IPS-18a (cell line): Measurements from ENCODE around the gene SYT14.
"Not testable (repeated sequence)": the region's sequence is repeated elsewhere in the genome, so short reads cannot be mapped to it uniquely, and the experiment has no call there.

Experiments
- H3K27ac ChIP-seq: one replicate; pipeline ENCODE4 v1.5.1; 2013; ENCODE audit warnings: low read length
- H3K27me3 ChIP-seq: one replicate; pipeline ENCODE4 v1.6.1; 2013; ENCODE audit warnings: mild to moderate bottlenecking, low read length; ENCODE audit not compliant: control insufficient read depth, insufficient read depth
- H3K36me3 ChIP-seq: one replicate; pipeline ENCODE4 v1.6.1; 2013; ENCODE audit warnings: low read depth, low read length; ENCODE audit not compliant: control insufficient read depth
- H3K4me1 ChIP-seq: one replicate; pipeline ENCODE4 v1.6.1; 2013; ENCODE audit warnings: low read depth, low read length; ENCODE audit not compliant: control insufficient read depth
- H3K4me3 ChIP-seq: one replicate; pipeline ENCODE4 v1.5.1; 2013; ENCODE audit warnings: low read length
- H3K9ac ChIP-seq: one replicate; pipeline ENCODE4 v1.6.1; 2013; ENCODE audit warnings: mild to moderate bottlenecking, low read length, moderate library complexity
- H3K9me3 ChIP-seq: one replicate; pipeline ENCODE4 v1.6.1; 2013; ENCODE audit warnings: low read depth, low read length; ENCODE audit not compliant: control insufficient read depth

The SYT14 gene

GRCh38 chr1:209948155-209948554 is 10.1 kb downstream of the SYT14 start:
- Histone ChIP-seq H3K4me1 (no peaks in the 10 kb centered on the region), H3K4me3 (no peak overlapping the region), H3K9ac (no peak overlapping the region), H3K27ac (no peak overlapping the region), H3K36me3 (no peaks in the 10 kb centered on the region), H3K27me3 (no peaks in the 10 kb centered on the region), H3K9me3 (no peaks in the 10 kb centered on the region)

GRCh38 chr1:209956116-209956515 is 18.1 kb downstream of the SYT14 start:
- Histone ChIP-seq H3K9me3 (no peaks in the 10 kb centered on the region), H3K27me3 (no peaks in the 10 kb centered on the region), H3K27ac (no peak overlapping the region), H3K36me3 (no peaks in the 10 kb centered on the region), H3K4me1 (no peaks in the 10 kb centered on the region), H3K4me3 (no peak overlapping the region), H3K9ac (no peak overlapping the region)

GRCh38 chr1:209959623-209960022 is 21.6 kb downstream of the SYT14 start:
- Histone ChIP-seq H3K9ac (no peak overlapping the region), H3K27ac (no peak overlapping the region), H3K36me3 (no peaks in the 10 kb centered on the region), H3K9me3 (no peaks in the 10 kb centered on the region), H3K4me3 (no peak overlapping the region), H3K4me1 (no peaks in the 10 kb centered on the region), H3K27me3 (no peaks in the 10 kb centered on the region)

GRCh38 chr1:209960926-209961325 is 22.9 kb downstream of the SYT14 start:
- H3K9ac ChIP-seq = no peak overlapping the region
- no peak overlapping the region for H3K4me3 ChIP-seq
- H3K9me3 ChIP-seq = no peaks in the 10 kb centered on the region
- no peaks in the 10 kb centered on the region for H3K4me1 ChIP-seq
- H3K27ac ChIP-seq = no peak overlapping the region
- no peaks in the 10 kb centered on the region for H3K27me3 ChIP-seq
- no peaks in the 10 kb centered on the region for H3K36me3 ChIP-seq

GRCh38 chr1:209962388-209962787 is 24.4 kb downstream of the SYT14 start:
- no peaks in the 10 kb centered on the region for H3K4me1 ChIP-seq
- H3K9ac ChIP-seq = no peak overlapping the region
- no peak overlapping the region for H3K27ac ChIP-seq
- no peaks in the 10 kb centered on the region for H3K36me3 ChIP-seq
- H3K27me3 ChIP-seq = no peaks in the 10 kb centered on the region
- no peaks in the 10 kb centered on the region for H3K9me3 ChIP-seq
- no peak overlapping the region for H3K4me3 ChIP-seq

GRCh38 chr1:209962856-209963255 is 24.8 kb downstream of the SYT14 start:
- no peak overlapping the region for H3K9ac ChIP-seq
- H3K4me3 ChIP-seq = no peak overlapping the region
- H3K4me1 ChIP-seq = no peaks in the 10 kb centered on the region
- no peak overlapping the region for H3K27ac ChIP-seq
- H3K9me3 ChIP-seq = no peaks in the 10 kb centered on the region
- no peaks in the 10 kb centered on the region for H3K27me3 ChIP-seq
- no peaks in the 10 kb centered on the region for H3K36me3 ChIP-seq

GRCh38 chr1:209965996-209966395 is 28.0 kb downstream of the SYT14 start:
- no peak overlapping the region for H3K27ac ChIP-seq
- no peak overlapping the region for H3K4me3 ChIP-seq
- H3K4me1 ChIP-seq = no peaks in the 10 kb centered on the region
- no peaks in the 10 kb centered on the region for H3K9me3 ChIP-seq
- no peaks in the 10 kb centered on the region for H3K27me3 ChIP-seq
- no peaks in the 10 kb centered on the region for H3K36me3 ChIP-seq
- H3K9ac ChIP-seq = no peak overlapping the region

- H3K4me1 ChIP-seq, H3K27ac ChIP-seq, H3K36me3 ChIP-seq, H3K9me3 ChIP-seq, H3K9ac ChIP-seq, H3K27me3 ChIP-seq, H3K4me3 ChIP-seq: not testable (repeated sequence)
Observed at GRCh38 chr1:209978721-209979120, 40.7 kb downstream of the SYT14 start.

GRCh38 chr1:209983953-209984352 is 45.9 kb downstream of the SYT14 start:
- Histone ChIP-seq H3K4me1 (peaks cover 10% of the 10 kb centered on the region), H3K9me3 (no peaks in the 10 kb centered on the region), H3K9ac (no peak overlapping the region), H3K36me3 (no peaks in the 10 kb centered on the region), H3K4me3 (no peak overlapping the region), H3K27me3 (no peaks in the 10 kb centered on the region), H3K27ac (no peak overlapping the region)

- Histone ChIP-seq H3K27me3 (no peaks in the 10 kb centered on the region), H3K4me3 (no peak overlapping the region), H3K36me3 (no peaks in the 10 kb centered on the region), H3K9me3 (no peaks in the 10 kb centered on the region), H3K27ac (no peak overlapping the region), H3K4me1 (peaks cover 10% of the 10 kb centered on the region), H3K9ac (no peak overlapping the region)
Observed at GRCh38 chr1:209985002-209985401, 47.0 kb downstream of the SYT14 start.

GRCh38 chr1:209988706-209989105 is 50.7 kb downstream of the SYT14 start:
- no peaks in the 10 kb centered on the region for H3K27me3 ChIP-seq
- no peak overlapping the region for H3K4me3 ChIP-seq
- no peak overlapping the region for H3K9ac ChIP-seq
- no peak overlapping the region for H3K27ac ChIP-seq
- peaks cover 10% of the 10 kb centered on the region for H3K4me1 ChIP-seq
- H3K36me3 ChIP-seq = no peaks in the 10 kb centered on the region
- H3K9me3 ChIP-seq = no peaks in the 10 kb centered on the region

GRCh38 chr1:209989525-209989924 is 51.5 kb downstream of the SYT14 start:
- no peaks in the 10 kb centered on the region for H3K36me3 ChIP-seq
- no peak overlapping the region for H3K9ac ChIP-seq
- no peaks in the 10 kb centered on the region for H3K27me3 ChIP-seq
- no peaks in the 10 kb centered on the region for H3K9me3 ChIP-seq
- no peak overlapping the region for H3K4me3 ChIP-seq
- peaks cover 10% of the 10 kb centered on the region for H3K4me1 ChIP-seq
- H3K27ac ChIP-seq = no peak overlapping the region
